Measurements from ENCODE around the gene RPRD2. TPM values are rescaled to one million over a fixed set of nuclear protein-coding genes. Genes with fewer than 3 reads are reported as not detected.

The RPRD2 gene
- total and polyA plus RNA-seq, 7 donors = 5.0 to 33.7 (median 22.1) TPM

DNA sequence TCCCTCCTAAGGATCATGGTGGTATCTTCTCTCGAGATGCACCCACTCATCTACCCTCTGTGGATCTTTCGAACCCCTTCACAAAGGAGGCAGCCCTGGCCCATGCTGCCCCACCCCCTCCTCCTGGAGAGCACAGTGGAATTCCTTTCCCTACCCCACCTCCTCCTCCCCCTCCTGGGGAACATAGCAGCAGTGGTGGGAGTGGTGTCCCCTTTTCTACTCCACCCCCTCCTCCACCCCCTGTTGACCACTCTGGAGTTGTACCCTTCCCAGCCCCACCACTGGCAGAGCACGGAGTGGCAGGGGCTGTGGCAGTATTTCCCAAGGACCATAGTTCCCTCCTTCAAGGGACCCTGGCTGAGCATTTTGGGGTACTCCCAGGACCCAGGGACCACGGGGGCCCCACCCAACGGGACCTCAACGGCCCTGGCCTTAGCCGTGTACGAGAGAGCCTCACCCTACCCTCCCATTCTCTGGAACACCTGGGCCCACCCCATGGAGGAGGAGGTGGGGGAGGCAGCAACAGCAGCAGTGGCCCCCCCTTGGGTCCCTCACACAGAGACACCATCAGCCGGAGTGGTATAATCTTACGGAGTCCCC, 108.8 kb downstream of the RPRD2 start:
- 72 to 87% (median 83%) methylated on average over 9 to 10 of the region's 10 CpGs for WGBS, 3 donors
- Histone ChIP-seq H3K27me3 (ENCODE audit: insufficient read depth in 3 of 3, low read length in 2 of 3) (no peaks in the 10 kb centered on the region), H3K4me3 (no peak overlapping the region), H3K36me3 (ENCODE audit: insufficient read depth in 1 of 2, low read depth in 1 of 2) (peaks cover 2 to 30% of the 10 kb centered on the region in 2 donors), H3K9me3 (no peaks in the 10 kb centered on the region), H3K27ac (peak overlapping the region; percentile 81), H3K4me1 (peaks cover 46% of the 10 kb centered on the region)
- DNase-seq (no peak), ATAC-seq (no peak)
- intact Hi-C loops (cut with DNase I) = loop anchor here in 1 of 2 donors (10.0 kb wide), 1 partner anchor 152 kb away; the partner anchor contains the start of gene ENSA
- no peak for TF ChIP-seq CTCF (IDR thresholded peaks at IDR 0.05)

- no peak for TF ChIP-seq CTCF (IDR thresholded peaks at IDR 0.05)
- Histone ChIP-seq H3K4me3 (no peak overlapping the region), H3K27me3 (ENCODE audit: insufficient read depth in 3 of 3, low read length in 2 of 3) (no peaks in the 10 kb centered on the region), H3K9me3 (no peaks in the 10 kb centered on the region), H3K27ac (peak overlapping the region; percentile 81), H3K4me1 (peaks cover 54% of the 10 kb centered on the region), H3K36me3 (ENCODE audit: insufficient read depth in 1 of 2, low read depth in 1 of 2) (peaks cover 2 to 30% of the 10 kb centered on the region in 2 donors)
- ATAC-seq (peak; percentile 79 to 84 (median 81)), DNase-seq (peak; percentile 30 to 72)
- intact Hi-C loops (cut with DNase I) = loop anchor here in 1 of 2 donors (10.0 kb wide), 1 partner anchor 151 kb away; the partner anchor contains the start of gene ENSA
- 14 to 45% (median 38%) methylated on average over 4 of the region's 4 CpGs for WGBS, 3 donors
Observed at GRCh38 chr1:150473659-150474058, 109.7 kb downstream of the RPRD2 start.

GRCh38 chr1:150474869-150475268, 110.9 kb downstream of the RPRD2 start:
- TF ChIP-seq CTCF (IDR thresholded peaks at IDR 0.05) = no peak
- peaks cover 2 to 28% of the 10 kb centered on the region in 2 donors for H3K36me3 ChIP-seq (ENCODE audit: insufficient read depth in 1 of 2, low read depth in 1 of 2)
- H3K4me1 ChIP-seq = peaks cover 54% of the 10 kb centered on the region
- no peaks in the 10 kb centered on the region for H3K27me3 ChIP-seq (ENCODE audit: insufficient read depth in 3 of 3, low read length in 2 of 3)
- 61 to 68% (median 67%) methylated on average over 4 of the region's 4 CpGs for WGBS, 3 donors
- H3K9me3 ChIP-seq = no peaks in the 10 kb centered on the region
- intact Hi-C loops (cut with DNase I) = loop anchor here in 1 of 2 donors (5.0 to 10.0 kb wide), 2 partner anchors 42 to 150 kb away; partner anchors contain the start of genes ENSA and FALEC
- no peak for DNase-seq
- no peak for ATAC-seq
- H3K27ac ChIP-seq = peak overlapping the region; percentile 81
- H3K4me3 ChIP-seq = peak overlapping the region; percentile 2

DNA sequence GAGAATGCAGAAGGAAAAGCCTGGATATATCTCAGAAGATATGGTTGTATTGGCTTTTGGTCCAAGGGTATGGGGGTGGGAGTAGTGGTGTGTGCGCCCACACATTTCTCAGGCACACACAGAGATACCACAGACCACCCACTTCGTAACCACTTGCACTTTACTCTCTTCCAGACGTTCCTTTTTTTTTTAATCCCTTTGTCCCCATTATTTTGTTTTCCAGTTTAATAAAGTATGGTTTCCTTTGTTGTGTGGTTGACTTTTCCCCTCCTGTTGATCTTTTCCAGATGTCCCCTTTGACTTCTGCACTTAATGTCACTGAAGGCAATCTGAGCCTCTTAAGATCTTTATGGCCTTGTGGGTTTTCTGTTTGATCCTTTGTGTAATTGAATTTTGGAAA, 112.8 kb downstream of the RPRD2 start:
- ATAC-seq (no peak), DNase-seq (no peak)
- 59 to 72% (median 64%) methylated on average over 3 of the region's 3 CpGs for WGBS, 3 donors
- H3K27me3 ChIP-seq (ENCODE audit: insufficient read depth in 3 of 3, low read length in 2 of 3) = no peaks in the 10 kb centered on the region
- intact Hi-C loops (cut with DNase I) = loop anchor here in 1 of 2 donors (5.0 to 10.0 kb wide), 2 partner anchors 41 to 148 kb away; partner anchors contain the start of genes ENSA and FALEC
- peak overlapping the region; percentile 81 for H3K27ac ChIP-seq
- H3K9me3 ChIP-seq = no peaks in the 10 kb centered on the region
- peaks cover 0 to 9% of the 10 kb centered on the region in 2 donors for H3K36me3 ChIP-seq (ENCODE audit: insufficient read depth in 1 of 2, low read depth in 1 of 2)
- H3K4me1 ChIP-seq = peaks cover 54% of the 10 kb centered on the region
- H3K4me3 ChIP-seq = no peak overlapping the region
- TF ChIP-seq CTCF (IDR thresholded peaks at IDR 0.05) = no peak
